Activated T-helper 9 cell treated with anti-CD3 and anti-CD28 coated beads, Interleukin-2, amount 50 U/mL, for 16 hours (primary cell): ENCODE data around the gene CLIC4.

Experiments used
- DNase-seq: peaks from one replicate; pipeline ENCODE4 v3.0.0-alpha.2; 2020; ENCODE audit warnings: low read depth

Gene CLIC4

GRCh38 chr1:24859063-24860010, 114.1 kb downstream of the CLIC4 start:
- DNase-seq: no peak

GRCh38 chr1:24860841-24861240, 115.6 kb downstream of the CLIC4 start:
- DNase-seq: no peak

GRCh38 chr1:24861821-24862727, 116.8 kb downstream of the CLIC4 start:
- no peak for DNase-seq

- no peak for DNase-seq
These were observed 117.7 kb downstream of the CLIC4 start for GRCh38 chr1:24862775-24863483.

GRCh38 chr1:24864370-24864777, 119.1 kb downstream of the CLIC4 start:
- DNase-seq: no peak

- no peak for DNase-seq
These were observed 119.9 kb downstream of the CLIC4 start for GRCh38 chr1:24865168-24865567.

GRCh38 chr1:24865587-24865986, 120.3 kb downstream of the CLIC4 start:
- no peak for DNase-seq

GRCh38 chr1:24866211-24867083, 121.2 kb downstream of the CLIC4 start:
- DNase-seq: no peak

- no peak for DNase-seq
These were observed 122.0 kb downstream of the CLIC4 start for GRCh38 chr1:24867084-24867870.

- DNase-seq: no peak
These were observed 123.0 kb downstream of the CLIC4 start for GRCh38 chr1:24868016-24868875.

GRCh38 chr1:24870551-24871195, 125.4 kb downstream of the CLIC4 start:
- DNase-seq: no peak

GRCh38 chr1:24871306-24871901, 126.2 kb downstream of the CLIC4 start:
- DNase-seq: no peak

GRCh38 chr1:24872061-24872850, 127.0 kb downstream of the CLIC4 start:
- no peak for DNase-seq

- DNase-seq: no peak
These were observed 127.9 kb downstream of the CLIC4 start for GRCh38 chr1:24873148-24873547.

- no peak for DNase-seq
These were observed 128.8 kb downstream of the CLIC4 start for GRCh38 chr1:24874056-24874455.

- DNase-seq: no peak
These were observed 129.5 kb downstream of the CLIC4 start for GRCh38 chr1:24874611-24875234.

GRCh38 chr1:24875257-24875656, 130.0 kb downstream of the CLIC4 start:
- no peak for DNase-seq
